ENCODE measurements around the gene RFWD3.
"Not testable (repeated sequence)": the region's sequence is repeated elsewhere in the genome, so short reads cannot be mapped to it uniquely, and the experiment has no call there.

The RFWD3 gene

GRCh38 chr16:74660383-74660782 is 6.3 kb downstream of the RFWD3 start:
- no peaks in the 10 kb centered on the region for H3K9me3 Mint-ChIP-seq
- no peaks in the 10 kb centered on the region for H3K27me3 Mint-ChIP-seq (ENCODE audit: low read depth)
- no peak for TF ChIP-seq CTCF (IDR thresholded peaks at IDR 0.05; ENCODE audit: unreplicated experiment in 3 of 3)
- H3K27ac Mint-ChIP-seq = no peak overlapping the region
- H3K4me1 Mint-ChIP-seq = peaks cover 6% of the 10 kb centered on the region
- H3K4me3 Mint-ChIP-seq = no peak overlapping the region
- H3K36me3 Mint-ChIP-seq (ENCODE audit: low read depth) = peaks cover 81% of the 10 kb centered on the region

GRCh38 chr16:74659041-74659440 is 7.6 kb downstream of the RFWD3 start:
- peaks cover 78% of the 10 kb centered on the region for H3K36me3 Mint-ChIP-seq (ENCODE audit: low read depth)
- no peak overlapping the region for H3K4me3 Mint-ChIP-seq
- H3K27me3 Mint-ChIP-seq (ENCODE audit: low read depth) = no peaks in the 10 kb centered on the region
- H3K4me1 Mint-ChIP-seq = peaks cover 6% of the 10 kb centered on the region
- H3K27ac Mint-ChIP-seq = no peak overlapping the region
- no peaks in the 10 kb centered on the region for H3K9me3 Mint-ChIP-seq
- no peak for TF ChIP-seq CTCF (IDR thresholded peaks at IDR 0.05; ENCODE audit: unreplicated experiment in 3 of 3)

- Mint-ChIP-seq H3K9me3 (no peaks in the 10 kb centered on the region), H3K27me3 (ENCODE audit: low read depth) (no peaks in the 10 kb centered on the region), H3K4me3 (no peak overlapping the region), H3K27ac (no peak overlapping the region), H3K4me1 (peaks cover 6% of the 10 kb centered on the region), H3K36me3 (ENCODE audit: low read depth) (peaks cover 69% of the 10 kb centered on the region)
- TF ChIP-seq CTCF (IDR thresholded peaks at IDR 0.05; ENCODE audit: unreplicated experiment in 3 of 3) = no peak
Observed at GRCh38 chr16:74657870-74658642, 8.6 kb downstream of the RFWD3 start.

- H3K27ac Mint-ChIP-seq = no peak overlapping the region
- H3K4me3 Mint-ChIP-seq = no peak overlapping the region
- TF ChIP-seq CTCF (IDR thresholded peaks at IDR 0.05; ENCODE audit: unreplicated experiment in 3 of 3) = no peak
- no peaks in the 10 kb centered on the region for H3K27me3 Mint-ChIP-seq (ENCODE audit: low read depth)
- no peaks in the 10 kb centered on the region for H3K4me1 Mint-ChIP-seq
- no peaks in the 10 kb centered on the region for H3K9me3 Mint-ChIP-seq
- H3K36me3 Mint-ChIP-seq (ENCODE audit: low read depth) = peaks cover 52% of the 10 kb centered on the region
Observed at GRCh38 chr16:74654536-74655050, 12.1 kb downstream of the RFWD3 start.

- H3K27ac Mint-ChIP-seq; H3K9me3 Mint-ChIP-seq; H3K27me3 Mint-ChIP-seq (ENCODE audit: low read depth); H3K4me3 Mint-ChIP-seq; H3K4me1 Mint-ChIP-seq: not testable (repeated sequence)
- H3K36me3 Mint-ChIP-seq (ENCODE audit: low read depth) = peaks cover 50% of the 10 kb centered on the region
Observed at GRCh38 chr16:74652883-74653282, 13.8 kb downstream of the RFWD3 start.

- Mint-ChIP-seq H3K27ac (no peak overlapping the region), H3K27me3 (ENCODE audit: low read depth) (no peaks in the 10 kb centered on the region), H3K4me1 (no peaks in the 10 kb centered on the region), H3K4me3 (no peak overlapping the region), H3K36me3 (ENCODE audit: low read depth) (peaks cover 47% of the 10 kb centered on the region), H3K9me3 (no peaks in the 10 kb centered on the region)
- no peak for TF ChIP-seq CTCF (IDR thresholded peaks at IDR 0.05; ENCODE audit: unreplicated experiment in 3 of 3)
Observed at GRCh38 chr16:74652249-74652648, 14.4 kb downstream of the RFWD3 start.

Measured in nephron (organoid).